Natural killer cell (primary cell): Measurements from ENCODE around the gene RDX. TPM values are rescaled to one million over a fixed set of nuclear protein-coding genes. Genes with fewer than 3 reads are reported as not detected.

Experiments used
- ATAC-seq, 3 donors: fragments of 150-1000 bp in 2 of 3; fragments of 200-7000 bp in 1 of 3; cut with Tn5 transposase; 1 replicate in 1 of 3; 2 replicates in 2 of 3; pipeline ENCODE4 v1.10.0; 2021; ENCODE audit warnings: mild to moderate bottlenecking in 2 of 3, moderate library complexity in 2 of 3
- DNase-seq, 2 donors: peaks; one replicate each; pipeline versions ENCODE4 v3.0.0 to v3.0.0-alpha.2; 2013 to 2021; ENCODE audit warnings: mixed read lengths in 1 of 2
- H3K27ac ChIP-seq: one replicate; pipeline ENCODE4 v1.5.1; 2013; ENCODE audit warnings: mild to moderate bottlenecking, low read length
- H3K27me3 ChIP-seq: one replicate; pipeline ENCODE4 v1.6.1; 2013; ENCODE audit warnings: low read length; ENCODE audit not compliant: control insufficient read depth, insufficient read depth
- H3K36me3 ChIP-seq: one replicate; pipeline ENCODE4 v1.6.1; 2013; ENCODE audit warnings: low read length; ENCODE audit not compliant: control insufficient read depth, insufficient read depth
- H3K4me1 ChIP-seq: one replicate; pipeline ENCODE4 v1.6.1; 2013; ENCODE audit warnings: low read length; ENCODE audit not compliant: control insufficient read depth, insufficient read depth
- H3K4me3 ChIP-seq: one replicate; pipeline ENCODE4 v1.5.1; 2013; ENCODE audit warnings: low read length
- H3K9me3 ChIP-seq: one replicate; pipeline ENCODE4 v1.6.1; 2013; ENCODE audit warnings: low read length; ENCODE audit not compliant: control insufficient read depth, insufficient read depth
- H3K27ac Mint-ChIP-seq, 2 donors: one replicate each; pipeline ENCODE4 v1.8.0; 2022; ENCODE audit warnings: mild to moderate bottlenecking in 2 of 2, mixed read lengths in 2 of 2, moderate library complexity in 1 of 2
- H3K27me3 Mint-ChIP-seq, 2 donors: one replicate each; pipeline ENCODE4 v1.8.0; 2022; ENCODE audit warnings: low read depth in 2 of 2, mixed read lengths in 2 of 2
- H3K36me3 Mint-ChIP-seq: one replicate; pipeline ENCODE4 v1.8.0; 2022; ENCODE audit warnings: mixed read lengths
- H3K4me1 Mint-ChIP-seq, 2 donors: one replicate each; pipeline ENCODE4 v1.8.0; 2022; ENCODE audit warnings: mixed read lengths in 2 of 2
- H3K4me3 Mint-ChIP-seq: one replicate; pipeline ENCODE4 v1.8.0; 2022; ENCODE audit warnings: mild to moderate bottlenecking, moderate library complexity, mixed read lengths
- H3K9me3 Mint-ChIP-seq, 2 donors: one replicate each; pipeline ENCODE4 v1.8.0; 2022; ENCODE audit warnings: mixed read lengths in 2 of 2
- CTCF ChIP-seq: fragments of 200-600 bp; IDR thresholded peaks from one replicate; pipeline ENCODE4 v1.8.0; 2022; ENCODE audit warnings: antibody characterized with exemption
- WGBS: methylation state at CpG from one replicate; pipeline ENCODE4 v1.1.7; 2013; ENCODE audit warnings: missing lambda C conversion rate; ENCODE audit not compliant: insufficient coverage; 5-methylcytosine and 5-hydroxymethylcytosine counted together
- intact Hi-C: fragments of 100-400 bp; cut with micrococcal nuclease; formaldehyde crosslinking; loops from one replicate; pipeline ENCODE4 v1.14.2; 2022
- total RNA-seq, 4 donors: library from RNA; stranded (reverse); fragments of 120-200 nt in 1 of 4; gene quantifications; one replicate each; pipeline versions ENCODE4 v1.2.3 to v1.2.4, GENCODE V29; 2013 to 2022

RDX gene
- total RNA-seq, 3 donors from 2014 or later (not counting 1 experiment from before 2014, with no cell fraction given): 22.6 to 31.1 (median 25.9) TPM

DNA sequence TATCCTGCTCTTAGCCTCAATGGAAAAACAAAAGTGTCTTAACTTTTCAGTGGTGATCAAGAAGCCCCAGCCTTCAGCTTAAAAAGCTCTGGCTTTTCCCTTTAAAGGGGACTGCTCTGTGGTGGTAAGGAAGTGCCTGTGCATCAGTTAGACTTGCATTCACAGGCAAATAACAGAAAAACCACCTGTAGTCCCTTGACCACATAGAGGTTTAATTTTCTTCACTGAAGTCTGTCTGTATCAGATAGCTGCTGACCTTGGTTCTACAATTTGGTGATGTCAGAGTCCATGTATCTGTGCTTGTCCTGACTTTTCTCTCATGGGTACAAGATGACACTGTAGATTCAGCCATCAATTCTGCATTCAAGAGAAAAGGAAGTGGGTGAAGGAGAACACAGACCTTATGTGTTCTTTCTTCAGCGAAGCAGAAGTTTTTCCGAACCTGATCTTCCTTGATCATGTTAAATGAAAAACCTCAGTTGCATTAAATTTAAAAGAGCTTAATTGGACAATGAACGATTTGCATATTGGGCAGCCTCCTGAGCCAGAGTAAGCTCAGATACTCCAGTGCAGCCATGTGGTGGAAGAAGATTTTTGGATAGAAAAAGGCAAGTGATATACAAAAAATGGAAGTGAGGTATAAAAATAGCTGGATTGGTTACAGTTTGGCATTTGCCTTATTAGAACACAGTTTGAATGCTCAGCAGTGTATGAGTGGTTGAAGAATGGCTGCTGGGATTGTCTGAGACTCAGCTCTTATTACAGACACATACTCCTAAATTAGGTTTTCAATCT is 43.2 kb upstream of the RDX start:
- TF ChIP-seq CTCF: no peak
- no peak for ATAC-seq
- 84% methylated on average over 3 of the region's 3 CpGs for WGBS
- H3K36me3 Mint-ChIP-seq: no peaks in the 10 kb centered on the region
- no peak overlapping the region for H3K4me3 ChIP-seq
- no peaks in the 10 kb centered on the region for H3K9me3 ChIP-seq
- intact Hi-C loops: no loop called here
- H3K27ac Mint-ChIP-seq: no peak overlapping the region
- H3K9me3 Mint-ChIP-seq: no peaks in the 10 kb centered on the region
- no peak overlapping the region for H3K4me3 Mint-ChIP-seq
- H3K4me1 Mint-ChIP-seq: no peaks in the 10 kb centered on the region
- DNase-seq: no peak
- no peaks in the 10 kb centered on the region for H3K27me3 Mint-ChIP-seq
- H3K36me3 ChIP-seq: no peaks in the 10 kb centered on the region
- H3K27me3 ChIP-seq: no peaks in the 10 kb centered on the region
- H3K27ac ChIP-seq: no peak overlapping the region
- no peaks in the 10 kb centered on the region for H3K4me1 ChIP-seq

DNA sequence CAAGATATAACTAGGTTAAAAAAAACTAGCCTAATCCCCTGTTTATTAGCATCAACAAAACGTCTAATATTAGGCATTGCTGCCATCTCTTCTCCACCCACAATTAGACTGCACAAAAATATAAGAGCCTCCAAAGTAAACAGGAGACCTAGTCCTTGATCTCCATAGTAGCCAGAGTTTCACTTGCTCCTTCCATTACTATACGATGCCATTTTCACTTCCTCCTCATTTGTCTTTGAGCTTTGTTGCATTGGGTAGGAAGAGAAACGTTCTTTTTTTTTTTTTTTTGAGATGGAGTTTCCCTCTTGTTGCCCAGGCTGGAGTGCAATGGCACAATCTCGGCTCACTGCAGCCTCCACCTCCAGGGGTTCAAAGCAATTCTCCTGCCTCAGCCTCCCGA is 42.3 kb upstream of the RDX start:
- ATAC-seq (no peak), DNase-seq (no peak)
- Histone ChIP-seq H3K4me3 (no peak overlapping the region), H3K36me3 (no peaks in the 10 kb centered on the region), H3K9me3 (no peaks in the 10 kb centered on the region), H3K27me3 (no peaks in the 10 kb centered on the region), H3K27ac (no peak overlapping the region), H3K4me1 (no peaks in the 10 kb centered on the region)
- no peaks in the 10 kb centered on the region for H3K36me3 Mint-ChIP-seq
- no peak overlapping the region for H3K4me3 Mint-ChIP-seq
- H3K4me1 Mint-ChIP-seq: no peaks in the 10 kb centered on the region
- intact Hi-C loops: no loop called here
- no peaks in the 10 kb centered on the region for H3K9me3 Mint-ChIP-seq
- 83% methylated on average over 3 of the region's 5 CpGs for WGBS
- no peaks in the 10 kb centered on the region for H3K27me3 Mint-ChIP-seq
- no peak for TF ChIP-seq CTCF
- no peak overlapping the region for H3K27ac Mint-ChIP-seq

DNA sequence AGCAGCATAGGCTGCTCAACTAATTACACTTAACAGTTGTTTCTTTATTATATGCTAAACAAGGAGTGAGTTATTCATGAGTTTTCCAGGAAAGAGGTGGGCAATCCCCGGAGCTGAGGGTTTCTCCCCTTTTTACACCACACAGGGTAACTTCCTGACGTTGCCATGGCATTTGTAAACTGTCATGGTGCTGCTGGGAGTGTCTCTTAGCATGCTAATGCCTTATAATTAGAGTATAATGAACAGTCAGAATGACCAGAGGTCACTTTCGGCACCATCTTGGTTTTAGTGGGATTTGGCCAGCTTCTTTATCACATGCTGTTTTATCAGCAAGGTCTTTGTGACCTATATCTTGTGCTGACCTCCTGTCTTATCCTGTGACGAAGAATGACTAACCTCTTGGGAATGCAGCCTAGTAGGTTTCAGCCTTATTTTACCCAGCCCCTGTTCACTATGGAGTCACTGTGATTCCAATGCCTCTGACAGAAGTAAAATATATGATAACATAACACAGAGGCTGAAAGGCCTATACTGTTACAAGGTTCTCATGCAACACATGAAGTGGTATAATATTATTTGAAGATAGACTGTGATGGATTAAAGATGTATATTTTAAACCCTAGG is 41.3 kb upstream of the RDX start:
- Histone ChIP-seq H3K4me1 (no peaks in the 10 kb centered on the region), H3K9me3 (no peaks in the 10 kb centered on the region), H3K27ac (no peak overlapping the region), H3K4me3 (no peak overlapping the region), H3K36me3 (no peaks in the 10 kb centered on the region), H3K27me3 (no peaks in the 10 kb centered on the region)
- Mint-ChIP-seq H3K36me3 (no peaks in the 10 kb centered on the region), H3K9me3 (no peaks in the 10 kb centered on the region), H3K27ac (no peak overlapping the region), H3K4me1 (no peaks in the 10 kb centered on the region), H3K4me3 (no peak overlapping the region), H3K27me3 (no peaks in the 10 kb centered on the region)
- intact Hi-C loops: no loop called here
- peak in 1 of 2 donors; percentile 18 for DNase-seq
- TF ChIP-seq CTCF: no peak
- 89% methylated on average over 3 of the region's 4 CpGs for WGBS
- ATAC-seq: no peak
